IMR-90 (cell line): ENCODE measurements around the gene RAPGEF2. TPM values are rescaled to one million over a fixed set of nuclear protein-coding genes. Genes with fewer than 3 reads are reported as not detected.

Experiments
- ATAC-seq: fragments of 200-7000 bp; cut with Tn5 transposase; 2 replicates; pipeline ENCODE4 v1.9.1; 2020; ENCODE audit warnings: low read depth, mild to moderate bottlenecking, moderate library complexity
- BruUV-seq: library from RNA; stranded (reverse); fragments of 400-500 nt; replicated peaks from 2 replicates; lab custom pipeline; 2021; lab: Mats Ljungman, UMichigan
- CTCF ChIA-PET: fragments of 300-600 bp; formaldehyde crosslinking; extraction: SDS; loops from one replicate; lab custom pipeline; 2021; ENCODE audit warnings: antibody characterized with exemption; lab: Yijun Ruan, JAX
- POLR2A ChIA-PET: fragments of 300-600 bp; sonication (Branson Sonifier 250); formaldehyde crosslinking; loops from one replicate; lab custom pipeline; 2022; ENCODE audit warnings: antibody characterized with exemption; ENCODE audit not compliant: unreplicated experiment; lab: Charles Lee
- DNase-seq: peaks from one replicate; pipeline ENCODE4 v3.0.0; 2013
- H2AFZ ChIP-seq: replicated peaks from 2 replicates; pipeline ENCODE3; 2013; ENCODE audit warnings: low read length, mild to moderate bottlenecking; ENCODE audit not compliant: poor library complexity
- H2AK5ac ChIP-seq: 2 replicates; pipeline ENCODE4 v1.6.1; 2013; ENCODE audit warnings: low read depth, low read length, inconsistent platforms
- H2AK9ac ChIP-seq: replicated peaks from 2 replicates; pipeline ENCODE3; 2013; ENCODE audit warnings: mild to moderate bottlenecking, low read depth, low read length, moderate library complexity; ENCODE audit not compliant: poor library complexity
- H2BK120ac ChIP-seq: 2 replicates; pipeline ENCODE4 v1.6.1; 2013; ENCODE audit warnings: low read depth, low read length, inconsistent platforms
- H2BK15ac ChIP-seq: 3 replicates; pipeline ENCODE4 v1.6.1; 2013; ENCODE audit warnings: low read depth, low read length, inconsistent platforms
- H2BK20ac ChIP-seq: 2 replicates; pipeline ENCODE4 v1.6.1; 2013; ENCODE audit warnings: low read depth, mild to moderate bottlenecking, inconsistent platforms, low read length, moderate library complexity
- H2BK5ac ChIP-seq: 2 replicates; pipeline ENCODE4 v1.6.1; 2013; ENCODE audit warnings: mild to moderate bottlenecking, low read depth, low read length, inconsistent platforms; ENCODE audit not compliant: poor library complexity, severe bottlenecking
- H3K14ac ChIP-seq: replicated peaks from 2 replicates; pipeline ENCODE4 v1.6.1; 2013; ENCODE audit warnings: low read depth, low read length, inconsistent platforms
- H3K18ac ChIP-seq: 2 replicates; pipeline ENCODE4 v1.6.1; 2013; ENCODE audit warnings: low read depth, low read length, control low read depth
- H3K23ac ChIP-seq: 2 replicates; pipeline ENCODE4 v1.6.1; 2013; ENCODE audit warnings: low read depth, low read length, inconsistent platforms
- H3K27ac ChIP-seq: 2 replicates; pipeline ENCODE4 v1.5.1; 2013; ENCODE audit warnings: mild to moderate bottlenecking, control low read depth, low read length; ENCODE audit not compliant: insufficient read depth
- H3K27me3 ChIP-seq: 2 replicates; pipeline ENCODE4 v1.6.1; 2013; ENCODE audit warnings: low read length; ENCODE audit not compliant: control insufficient read depth, insufficient read depth
- H3K36me3 ChIP-seq: 2 replicates; pipeline ENCODE4 v1.6.1; 2013; ENCODE audit warnings: low read length, mixed read lengths; ENCODE audit not compliant: control insufficient read depth, insufficient read depth
- H3K4ac ChIP-seq: 2 replicates; pipeline ENCODE4 v1.6.1; 2013; ENCODE audit warnings: low read depth, low read length, inconsistent platforms
- H3K4me1 ChIP-seq: 2 replicates; pipeline ENCODE4 v1.6.1; 2013; ENCODE audit warnings: low read length, mixed read lengths; ENCODE audit not compliant: control insufficient read depth, insufficient read depth
- H3K4me2 ChIP-seq: 2 replicates; pipeline ENCODE4 v1.6.1; 2013; ENCODE audit warnings: low read depth, mild to moderate bottlenecking, control low read depth, low read length, moderate library complexity
- H3K4me3 ChIP-seq: 2 replicates; pipeline ENCODE4 v1.5.1; 2013; ENCODE audit warnings: low read depth, mild to moderate bottlenecking, control low read depth, low read length, moderate library complexity; ENCODE audit not compliant: insufficient read depth
- H3K56ac ChIP-seq: 2 replicates; pipeline ENCODE4 v1.6.1; 2013; ENCODE audit warnings: low read length, inconsistent platforms; ENCODE audit not compliant: insufficient read depth; ENCODE audit errors: extremely low read depth
- H3K79me1 ChIP-seq, 2 experiments: 2 replicates each; pipeline ENCODE4 v1.6.1; 2013; ENCODE audit warnings: low read length in 2 of 2, inconsistent platforms in 1 of 2, low read depth in 1 of 2
- H3K9ac ChIP-seq: 2 replicates; pipeline ENCODE4 v1.6.1; 2013; ENCODE audit warnings: low read depth, low read length, control low read depth
- H3K9me1 ChIP-seq: 2 replicates; pipeline ENCODE4 v1.6.1; 2013; ENCODE audit warnings: low read length, inconsistent platforms; ENCODE audit not compliant: insufficient read depth
- H3K9me3 ChIP-seq: 2 replicates; pipeline ENCODE4 v1.6.1; 2013; ENCODE audit warnings: low read length; ENCODE audit not compliant: control insufficient read depth, insufficient read depth
- H4K20me1 ChIP-seq: 2 replicates; pipeline ENCODE4 v1.6.1; 2013; ENCODE audit warnings: low read length, inconsistent platforms; ENCODE audit not compliant: insufficient read depth
- H4K5ac ChIP-seq: 2 replicates; pipeline ENCODE4 v1.6.1; 2013; ENCODE audit warnings: mild to moderate bottlenecking, low read depth, low read length, control low read depth
- H4K8ac ChIP-seq, 2 experiments: 2 replicates each; pipeline ENCODE4 v1.6.1; 2013; ENCODE audit warnings: low read depth in 2 of 2, low read length in 2 of 2, control low read depth in 1 of 2, inconsistent platforms in 1 of 2
- H4K91ac ChIP-seq: 2 replicates; pipeline ENCODE4 v1.6.1; 2013; ENCODE audit warnings: low read depth, low read length, inconsistent platforms; ENCODE audit not compliant: insufficient read depth
- CEBPB ChIP-seq: IDR thresholded peaks from 2 replicates; pipeline ENCODE4 v1.6.1; 2012; ENCODE audit warnings: low read depth, low read length, improper control_type of control experiment
- CHD1 ChIP-seq: IDR thresholded peaks from 2 replicates; pipeline ENCODE4 v1.6.1; 2012; ENCODE audit warnings: low read depth, low read length, improper control_type of control experiment
- FOS ChIP-seq: fragments of 150-350 bp; IDR thresholded peaks from 2 replicates; pipeline ENCODE4 v1.6.1; 2016; ENCODE audit warnings: low read depth, low read length
- MAFK ChIP-seq: IDR thresholded peaks from 2 replicates; pipeline ENCODE4 v1.6.1; 2012; ENCODE audit warnings: low read depth, low read length, improper control_type of control experiment
- MAZ ChIP-seq: IDR thresholded peaks from 2 replicates; pipeline ENCODE4 v1.6.1; 2012; ENCODE audit warnings: low read depth, mild to moderate bottlenecking, low read length, improper control_type of control experiment, moderate library complexity, borderline replicate concordance
- POLR2A ChIP-seq: IDR thresholded peaks from 2 replicates; pipeline ENCODE4 v1.6.1; 2012; ENCODE audit warnings: mild to moderate bottlenecking, low read depth, low read length
- RCOR1 ChIP-seq: IDR thresholded peaks from 2 replicates; pipeline ENCODE4 v1.6.1; 2012; ENCODE audit warnings: mild to moderate bottlenecking, low read length, improper control_type of control experiment; ENCODE audit not compliant: insufficient replicate concordance
- WGBS, 2 experiments: methylation state at CpG; one replicate each; pipeline versions ENCODE4 v1.1.5 to v1.1.7; 2013; ENCODE audit warnings: missing lambda C conversion rate in 2 of 2; ENCODE audit not compliant: insufficient read length in 1 of 2; ENCODE audit errors: extremely low coverage in 2 of 2; 5-methylcytosine and 5-hydroxymethylcytosine counted together
- dilution Hi-C: fragments of 300-500 bp; cut with HindIII; formaldehyde crosslinking; loops from one replicate; pipeline ENCODE4 v1.14.3; 2018; ENCODE audit warnings: low sequenced_read_pairs; ENCODE audit not compliant: unreplicated experiment
- in situ Hi-C: fragments of 300-500 bp; cut with MboI; formaldehyde crosslinking; loops from 3 replicates; pipeline ENCODE4 v1.14.3; 2019; ENCODE audit warnings: low sequenced_read_pairs, inconsistent platforms, mixed read lengths
- intact Hi-C: fragments of 100-400 bp; cut with micrococcal nuclease; formaldehyde crosslinking; loops from 2 replicates; pipeline ENCODE4 v1.10.0; 2022
- polyA plus RNA-seq, 3 experiments: library from polyadenylated mRNA; depleted of rRNA; stranded (reverse); fragments of >200 nt; gene quantifications; 2 replicates each; pipeline ENCODE4 v1.2.3, GENCODE V29; 2012; ENCODE audit warnings: low replicate concordance in 1 of 3
- total RNA-seq: library from RNA; depleted of rRNA; stranded (reverse); fragments of >200 nt; gene quantifications from 2 replicates; pipeline ENCODE4 v1.2.3, GENCODE V29; 2012
- TF ChIP-seq, protein P1 (sequence below): fragments of 150-350 bp; IDR thresholded peaks from 2 replicates; pipeline ENCODE4 v1.6.1; 2016; ENCODE audit warnings: low read depth, mild to moderate bottlenecking, low read length, moderate library complexity, borderline replicate concordance

The RAPGEF2 gene
- total and polyA plus RNA-seq, 2 of the 4 experiments (the other 2 are of a cell fraction): 27.6 to 109 TPM

DNA sequence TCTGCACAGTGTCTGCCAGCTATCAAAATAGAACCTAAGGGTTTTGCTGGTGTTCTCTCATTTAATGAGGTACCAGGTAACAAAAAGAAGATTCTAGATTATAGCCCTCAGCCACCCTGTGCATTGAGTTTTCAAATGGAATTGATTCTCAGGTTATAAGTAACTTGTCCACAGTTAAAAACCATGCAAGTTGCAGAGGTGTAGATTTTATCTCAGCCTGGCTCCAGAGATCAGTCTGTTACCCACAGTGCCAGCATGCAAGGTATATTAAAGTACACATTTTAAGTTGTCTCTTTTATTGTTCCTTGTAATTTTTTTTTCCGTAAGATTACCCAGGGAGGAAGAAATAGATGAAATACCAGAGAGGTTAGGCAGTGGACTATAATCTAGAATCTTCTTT, 59.7 kb downstream of the RAPGEF2 start:
- H3K18ac ChIP-seq: no peak overlapping the region
- peaks cover 10 to 14% of the 10 kb centered on the region in 2 experiments; a peak in 3 of 4 replicates for H3K79me1 ChIP-seq
- H2AK9ac ChIP-seq: no peak overlapping the region
- ChIA-PET CTCF (interaction anchor here (0.6 kb wide), 2 partner anchors 214 to 379 kb away, joined by 4 to 8 read pairs; no protein-coding TSS in a partner anchor), POLR2A (interaction anchor here (0.5 kb wide), 1 partner anchor 18 kb away, joined by 3 read pairs; no protein-coding TSS in a partner anchor)
- TF ChIP-seq CHD1 (no peak), RCOR1 (no peak), MAFK (no peak), CEBPB (no peak), POLR2A (no peak), MAZ (no peak), FOS (no peak)
- TF ChIP-seq, protein P1, sequence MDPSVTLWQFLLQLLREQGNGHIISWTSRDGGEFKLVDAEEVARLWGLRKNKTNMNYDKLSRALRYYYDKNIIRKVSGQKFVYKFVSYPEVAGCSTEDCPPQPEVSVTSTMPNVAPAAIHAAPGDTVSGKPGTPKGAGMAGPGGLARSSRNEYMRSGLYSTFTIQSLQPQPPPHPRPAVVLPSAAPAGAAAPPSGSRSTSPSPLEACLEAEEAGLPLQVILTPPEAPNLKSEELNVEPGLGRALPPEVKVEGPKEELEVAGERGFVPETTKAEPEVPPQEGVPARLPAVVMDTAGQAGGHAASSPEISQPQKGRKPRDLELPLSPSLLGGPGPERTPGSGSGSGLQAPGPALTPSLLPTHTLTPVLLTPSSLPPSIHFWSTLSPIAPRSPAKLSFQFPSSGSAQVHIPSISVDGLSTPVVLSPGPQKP: no peak
- no peak overlapping the region for H2BK5ac ChIP-seq
- H3K4me2 ChIP-seq: no peak overlapping the region
- H4K20me1 ChIP-seq: peaks cover 3% of the 10 kb centered on the region; the same call in 1 of the 2 replicates
- H2BK20ac ChIP-seq: no peak overlapping the region
- in situ Hi-C loops (no loop called here), dilution Hi-C loops (no loop called here), intact Hi-C loops (no loop called here)
- no peak overlapping the region for H3K9ac ChIP-seq
- no peak overlapping the region for H3K56ac ChIP-seq
- no peak overlapping the region for H3K4ac ChIP-seq
- H3K9me1 ChIP-seq: no peaks in the 10 kb centered on the region
- H4K91ac ChIP-seq: no peak overlapping the region
- no peak overlapping the region for H3K4me3 ChIP-seq
- H2BK15ac ChIP-seq: no peak overlapping the region
- BruUV-seq: no TSS peak
- ATAC-seq (no peak), DNase-seq (no peak)
- WGBS, 2 experiments: no CpG with 5 or more reads among the region's 1 CpG
- H3K4me1 ChIP-seq: no peaks in the 10 kb centered on the region; the same call in 1 of the 2 replicates
- no peak overlapping the region for H2AK5ac ChIP-seq
- H4K8ac ChIP-seq: no peak overlapping the region
- no peaks in the 10 kb centered on the region for H3K27me3 ChIP-seq
- no peaks in the 10 kb centered on the region for H3K36me3 ChIP-seq
- H3K27ac ChIP-seq: no peak overlapping the region
- H3K14ac ChIP-seq: no peak overlapping the region
- H3K23ac ChIP-seq: no peak overlapping the region
- H2AFZ ChIP-seq: no peak overlapping the region
- no peaks in the 10 kb centered on the region for H3K9me3 ChIP-seq
- no peak overlapping the region for H2BK120ac ChIP-seq
- no peak overlapping the region for H4K5ac ChIP-seq
